H9 (cell line): ENCODE results near the gene LAIR2. TPM values are rescaled to one million over a fixed set of nuclear protein-coding genes. Genes with fewer than 3 reads are reported as not detected.

Experiments
- DNase-seq: peaks from one replicate; pipeline ENCODE4 v3.0.0-alpha.2; 2017
- H2AFZ ChIP-seq: one replicate; pipeline ENCODE4 v1.6.1; 2013; ENCODE audit warnings: mild to moderate bottlenecking, low read length, control low read depth, moderate library complexity
- H2AK5ac ChIP-seq: 2 replicates; pipeline ENCODE4 v1.6.1; 2013; ENCODE audit warnings: low read length, control low read depth, mixed read lengths; ENCODE audit not compliant: insufficient read length
- H2BK120ac ChIP-seq: one replicate; pipeline ENCODE4 v1.6.1; 2013; ENCODE audit warnings: low read depth, mild to moderate bottlenecking, low read length, control low read depth, inconsistent platforms; ENCODE audit not compliant: poor library complexity, severe bottlenecking
- H2BK12ac ChIP-seq: 2 replicates; pipeline ENCODE4 v1.6.1; 2013; ENCODE audit warnings: low read length, control low read depth, mixed read lengths, low read depth; ENCODE audit not compliant: insufficient read length
- H2BK15ac ChIP-seq: 2 replicates; pipeline ENCODE4 v1.6.1; 2013; ENCODE audit warnings: low read depth, low read length, control low read depth
- H2BK20ac ChIP-seq: one replicate; pipeline ENCODE4 v1.6.1; 2013; ENCODE audit warnings: low read depth, mild to moderate bottlenecking, low read length, control low read depth, inconsistent platforms; ENCODE audit not compliant: poor library complexity, severe bottlenecking
- H2BK5ac ChIP-seq: 2 replicates; pipeline ENCODE4 v1.6.1; 2013; ENCODE audit warnings: low read length, control low read depth, mixed read lengths; ENCODE audit not compliant: insufficient read length
- H3K14ac ChIP-seq: 2 replicates; pipeline ENCODE4 v1.6.1; 2013; ENCODE audit warnings: low read length, control low read depth; ENCODE audit not compliant: insufficient read depth
- H3K18ac ChIP-seq: 2 replicates; pipeline ENCODE4 v1.6.1; 2013; ENCODE audit warnings: low read depth, mild to moderate bottlenecking, mixed read lengths, low read length, control low read depth; ENCODE audit not compliant: insufficient read length
- H3K23ac ChIP-seq: 2 replicates; pipeline ENCODE4 v1.6.1; 2013; ENCODE audit warnings: low read length, control low read depth, mixed read lengths, low read depth; ENCODE audit not compliant: insufficient read length
- H3K23me2 ChIP-seq: 2 replicates; pipeline ENCODE4 v1.6.1; 2013; ENCODE audit warnings: low read depth, mild to moderate bottlenecking, mixed read lengths, low read length, control low read depth; ENCODE audit not compliant: insufficient read length, poor library complexity, severe bottlenecking
- H3K27ac ChIP-seq: 2 replicates; pipeline ENCODE4 v1.5.1; 2013; ENCODE audit warnings: low read length, control low read depth, mixed read lengths, low read depth; ENCODE audit not compliant: insufficient read length
- H3K27me3 ChIP-seq: 2 replicates; pipeline ENCODE4 v1.6.1; 2013; ENCODE audit warnings: low read length, control low read depth, inconsistent platforms; ENCODE audit not compliant: insufficient read depth
- H3K4ac ChIP-seq: 2 replicates; pipeline ENCODE4 v1.6.1; 2013; ENCODE audit warnings: low read depth, mild to moderate bottlenecking, control low read depth, inconsistent platforms, low read length, moderate library complexity
- H3K4me1 ChIP-seq: 2 replicates; pipeline ENCODE4 v1.6.1; 2013; ENCODE audit warnings: low read length, control low read depth, inconsistent platforms; ENCODE audit not compliant: insufficient read depth
- H3K4me2 ChIP-seq: 2 replicates; pipeline ENCODE4 v1.6.1; 2013; ENCODE audit warnings: low read length, control low read depth, mixed read lengths; ENCODE audit not compliant: insufficient read length, insufficient read depth
- H3K56ac ChIP-seq: 2 replicates; pipeline ENCODE4 v1.6.1; 2013; ENCODE audit warnings: low read depth, mild to moderate bottlenecking, mixed read lengths, low read length, control low read depth; ENCODE audit not compliant: insufficient read length
- H3K79me1 ChIP-seq: 2 replicates; pipeline ENCODE4 v1.6.1; 2013; ENCODE audit warnings: low read depth, mild to moderate bottlenecking, moderate library complexity, low read length, control low read depth, inconsistent platforms; ENCODE audit not compliant: insufficient read depth, poor library complexity, severe bottlenecking
- H3K79me2 ChIP-seq: 2 replicates; pipeline ENCODE4 v1.6.1; 2013; ENCODE audit warnings: low read length, control low read depth, inconsistent platforms; ENCODE audit not compliant: insufficient read depth
- H3K9ac ChIP-seq: 2 replicates; pipeline ENCODE4 v1.6.1; 2013; ENCODE audit warnings: low read length, control low read depth, mixed read lengths; ENCODE audit not compliant: insufficient read length; ENCODE audit errors: extremely low read depth
- H3K9me3 ChIP-seq: one replicate; pipeline ENCODE4 v1.6.1; 2013; ENCODE audit warnings: low read depth, low read length, inconsistent platforms; ENCODE audit not compliant: control insufficient read depth
- H3T11ph ChIP-seq: one replicate; pipeline ENCODE4 v1.6.1; 2013; ENCODE audit warnings: mild to moderate bottlenecking, low read length, control low read depth, inconsistent platforms
- H4K20me1 ChIP-seq: one replicate; pipeline ENCODE4 v1.6.1; 2013; ENCODE audit not compliant: control insufficient read depth, insufficient read length, insufficient read depth
- H4K5ac ChIP-seq: 2 replicates; pipeline ENCODE4 v1.6.1; 2013; ENCODE audit warnings: low read depth, mild to moderate bottlenecking, mixed read lengths, low read length, control low read depth; ENCODE audit not compliant: insufficient read length
- H4K8ac ChIP-seq: replicated peaks from 2 replicates; pipeline ENCODE4 v1.6.1; 2013; ENCODE audit warnings: low read length, control low read depth, mixed read lengths, low read depth; ENCODE audit not compliant: insufficient read length
- H4K91ac ChIP-seq: 2 replicates; pipeline ENCODE4 v1.6.1; 2013; ENCODE audit warnings: low read depth, mild to moderate bottlenecking, moderate library complexity, mixed read lengths, low read length, control low read depth; ENCODE audit not compliant: insufficient read length
- H3K27ac Mint-ChIP-seq, 3 experiments: 2 replicates in 2 of 3; 3 replicates in 1 of 3; pipeline ENCODE4 v1.8.0; 2020 to 2021; ENCODE audit warnings: mixed read lengths in 3 of 3, mild to moderate bottlenecking in 1 of 3, moderate library complexity in 1 of 3
- H3K27me3 Mint-ChIP-seq: 2 replicates; pipeline ENCODE4 v1.8.0; 2021; ENCODE audit warnings: low read depth, mild to moderate bottlenecking, moderate library complexity, mixed read lengths
- H3K36me3 Mint-ChIP-seq, 3 experiments: 2 replicates in 2 of 3; 3 replicates in 1 of 3; pipeline ENCODE4 v1.8.0; 2020 to 2021; ENCODE audit warnings: low read depth in 3 of 3, mixed read lengths in 3 of 3; ENCODE audit not compliant: insufficient read depth in 1 of 3
- H3K4me1 Mint-ChIP-seq, 2 experiments: 2 replicates each; pipeline ENCODE4 v1.8.0; 2020; ENCODE audit warnings: mixed read lengths in 2 of 2
- H3K4me3 Mint-ChIP-seq, 2 experiments: 2 replicates in 1 of 2; 3 replicates in 1 of 2; pipeline ENCODE4 v1.8.0; 2020 to 2021; ENCODE audit warnings: mild to moderate bottlenecking in 2 of 2, mixed read lengths in 2 of 2, moderate library complexity in 1 of 2
- H3K9me3 Mint-ChIP-seq, 2 experiments: 2 replicates in 1 of 2; 3 replicates in 1 of 2; pipeline ENCODE4 v1.8.0; 2020; ENCODE audit warnings: mild to moderate bottlenecking in 2 of 2, mixed read lengths in 2 of 2, moderate library complexity in 1 of 2
- CTCF ChIP-seq: fragments of 200-600 bp; sonication (generic); conservative IDR thresholded peaks from 3 replicates; pipeline ENCODE4 v1.8.0; 2021; ENCODE audit warnings: antibody characterized with exemption, mild to moderate bottlenecking
- WGBS: extraction: QIAGEN DNeasy Blood & Tissue Kit; methylation state at CpG from one replicate; pipeline ENCODE4 v1.1.7; 2013; ENCODE audit warnings: missing lambda C conversion rate, low lambda C conversion rate, mixed read lengths; ENCODE audit not compliant: insufficient read length; ENCODE audit errors: extremely low coverage; 5-methylcytosine and 5-hydroxymethylcytosine counted together
- total RNA-seq: library from RNA; stranded (reverse); gene quantifications from 2 replicates; pipeline ENCODE4 v1.2.1, GENCODE V29; 2021

Gene LAIR2
- total RNA-seq, 1 experiment from 2014 or later = not detected

GRCh38 chr19:54525636-54526035 is 23.0 kb downstream of the LAIR2 start:
- Histone ChIP-seq H4K5ac (no peak overlapping the region), H3K14ac (no peak overlapping the region), H4K8ac (no peak overlapping the region), H4K91ac (no peak overlapping the region), H3K4me1 (no peaks in the 10 kb centered on the region), H3K23me2 (no peaks in the 10 kb centered on the region), H3K27ac (no peak overlapping the region), H2AK5ac (no peak overlapping the region), H3K79me2 (no peaks in the 10 kb centered on the region), H2BK15ac (no peak overlapping the region), H3K27me3 (no peaks in the 10 kb centered on the region), H3K9ac (no peak overlapping the region), H3K56ac (no peak overlapping the region), H2AFZ (no peak overlapping the region), H3K18ac (no peak overlapping the region), H4K20me1 (no peaks in the 10 kb centered on the region), H3T11ph (no peak overlapping the region), H3K9me3 (peaks cover 88% of the 10 kb centered on the region), H2BK12ac (no peak overlapping the region), H2BK5ac (no peak overlapping the region), H3K23ac (no peak overlapping the region), H3K79me1 (no peaks in the 10 kb centered on the region), H2BK120ac (no peak overlapping the region), H3K4me2 (no peak overlapping the region), H3K4ac (no peak overlapping the region), H2BK20ac (no peak overlapping the region)
- no peaks in the 10 kb centered on the region for H3K4me1 Mint-ChIP-seq
- H3K36me3 Mint-ChIP-seq = peaks cover 8 to 49% (median 10%) of the 10 kb centered on the region in 3 experiments; a peak in 6 of 7 replicates
- DNase-seq = no peak
- no peak overlapping the region for H3K4me3 Mint-ChIP-seq
- peaks cover 95 to 96% of the 10 kb centered on the region in 2 experiments for H3K9me3 Mint-ChIP-seq
- no peak for TF ChIP-seq CTCF
- no CpG with 5 or more reads among the region's 5 CpGs for WGBS
- H3K27ac Mint-ChIP-seq = no peak overlapping the region
- peaks cover 5% of the 10 kb centered on the region for H3K27me3 Mint-ChIP-seq
